B cell (primary cell): ENCODE results near the gene CDH12.
"Not testable (repeated sequence)": the region's sequence is repeated elsewhere in the genome, so short reads cannot be mapped to it uniquely, and the experiment has no call there.

Experiments used
- CTCF ChIP-seq: fragments of 200-600 bp; IDR thresholded peaks from one replicate; pipeline ENCODE4 v1.8.0; 2022; ENCODE audit warnings: antibody characterized with exemption, mild to moderate bottlenecking
- EZH2 ChIP-seq: IDR thresholded peaks from 2 replicates; pipeline ENCODE4 v1.6.1; 2012; ENCODE audit warnings: borderline replicate concordance, low read depth, mild to moderate bottlenecking, moderate library complexity, low read length; ENCODE audit not compliant: insufficient read depth, poor library complexity, severe bottlenecking

DNA sequence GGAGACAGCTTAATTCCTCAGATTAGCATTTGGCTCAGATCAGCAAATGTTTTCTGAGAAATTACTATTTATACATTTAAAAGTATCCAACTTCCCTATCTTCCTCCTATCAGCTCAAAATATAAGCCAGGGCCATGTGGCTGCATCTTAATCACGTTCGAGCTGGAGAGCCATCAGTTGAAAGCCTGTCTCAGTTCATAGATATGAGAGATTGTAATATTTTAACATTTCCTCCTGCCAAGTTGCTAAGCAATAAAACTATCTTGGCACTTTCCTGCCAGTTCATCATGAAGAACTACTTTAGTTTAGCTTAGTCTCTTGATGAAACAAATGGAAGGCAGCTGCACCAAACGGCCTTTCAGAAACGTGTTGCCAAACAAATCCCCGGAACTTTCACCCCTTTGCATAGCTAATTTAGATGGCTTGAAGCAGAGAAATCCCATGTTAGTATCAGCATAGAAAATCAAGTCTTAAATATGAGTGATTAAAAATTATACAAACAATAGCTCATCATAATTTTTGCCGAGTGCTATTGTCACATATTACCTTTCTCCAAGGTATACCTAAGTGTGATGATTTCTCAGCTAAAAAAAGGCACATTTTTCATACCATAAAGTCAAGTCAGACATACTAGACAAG, 713.4 kb downstream of the CDH12 start:
- TF ChIP-seq CTCF, EZH2: not testable (repeated sequence)
